IMR-90 (cell line): ENCODE data around the gene CDK5R2. TPM values are rescaled to one million over a fixed set of nuclear protein-coding genes. Genes with fewer than 3 reads are reported as not detected.

Experiments used
- ATAC-seq: fragments of 200-7000 bp; cut with Tn5 transposase; 2 replicates; pipeline ENCODE4 v1.9.1; 2020; ENCODE audit warnings: low read depth, mild to moderate bottlenecking, moderate library complexity
- BruUV-seq: library from RNA; stranded (reverse); fragments of 400-500 nt; replicated peaks from 2 replicates; lab custom pipeline; 2021; lab: Mats Ljungman, UMichigan
- CTCF ChIA-PET: fragments of 300-600 bp; formaldehyde crosslinking; extraction: SDS; loops from one replicate; lab custom pipeline; 2021; ENCODE audit warnings: antibody characterized with exemption; lab: Yijun Ruan, JAX
- POLR2A ChIA-PET: fragments of 300-600 bp; sonication (Branson Sonifier 250); formaldehyde crosslinking; loops from one replicate; lab custom pipeline; 2022; ENCODE audit warnings: antibody characterized with exemption; ENCODE audit not compliant: unreplicated experiment; lab: Charles Lee
- DNase-seq: peaks from one replicate; pipeline ENCODE4 v3.0.0; 2013
- H2AFZ ChIP-seq: replicated peaks from 2 replicates; pipeline ENCODE3; 2013; ENCODE audit warnings: low read length, mild to moderate bottlenecking; ENCODE audit not compliant: poor library complexity
- H2AK5ac ChIP-seq: 2 replicates; pipeline ENCODE4 v1.6.1; 2013; ENCODE audit warnings: low read depth, low read length, inconsistent platforms
- H2AK9ac ChIP-seq: replicated peaks from 2 replicates; pipeline ENCODE3; 2013; ENCODE audit warnings: mild to moderate bottlenecking, low read depth, low read length, moderate library complexity; ENCODE audit not compliant: poor library complexity
- H2BK120ac ChIP-seq: 2 replicates; pipeline ENCODE4 v1.6.1; 2013; ENCODE audit warnings: low read depth, low read length, inconsistent platforms
- H2BK15ac ChIP-seq: 3 replicates; pipeline ENCODE4 v1.6.1; 2013; ENCODE audit warnings: low read depth, low read length, inconsistent platforms
- H2BK20ac ChIP-seq: 2 replicates; pipeline ENCODE4 v1.6.1; 2013; ENCODE audit warnings: low read depth, mild to moderate bottlenecking, inconsistent platforms, low read length, moderate library complexity
- H2BK5ac ChIP-seq: 2 replicates; pipeline ENCODE4 v1.6.1; 2013; ENCODE audit warnings: mild to moderate bottlenecking, low read depth, low read length, inconsistent platforms; ENCODE audit not compliant: poor library complexity, severe bottlenecking
- H3K14ac ChIP-seq: replicated peaks from 2 replicates; pipeline ENCODE4 v1.6.1; 2013; ENCODE audit warnings: low read depth, low read length, inconsistent platforms
- H3K18ac ChIP-seq: 2 replicates; pipeline ENCODE4 v1.6.1; 2013; ENCODE audit warnings: low read depth, low read length, control low read depth
- H3K23ac ChIP-seq: 2 replicates; pipeline ENCODE4 v1.6.1; 2013; ENCODE audit warnings: low read depth, low read length, inconsistent platforms
- H3K27ac ChIP-seq: 2 replicates; pipeline ENCODE4 v1.5.1; 2013; ENCODE audit warnings: mild to moderate bottlenecking, control low read depth, low read length; ENCODE audit not compliant: insufficient read depth
- H3K27me3 ChIP-seq: 2 replicates; pipeline ENCODE4 v1.6.1; 2013; ENCODE audit warnings: low read length; ENCODE audit not compliant: control insufficient read depth, insufficient read depth
- H3K36me3 ChIP-seq: 2 replicates; pipeline ENCODE4 v1.6.1; 2013; ENCODE audit warnings: low read length, mixed read lengths; ENCODE audit not compliant: control insufficient read depth, insufficient read depth
- H3K4ac ChIP-seq: 2 replicates; pipeline ENCODE4 v1.6.1; 2013; ENCODE audit warnings: low read depth, low read length, inconsistent platforms
- H3K4me1 ChIP-seq: 2 replicates; pipeline ENCODE4 v1.6.1; 2013; ENCODE audit warnings: low read length, mixed read lengths; ENCODE audit not compliant: control insufficient read depth, insufficient read depth
- H3K4me2 ChIP-seq: 2 replicates; pipeline ENCODE4 v1.6.1; 2013; ENCODE audit warnings: low read depth, mild to moderate bottlenecking, control low read depth, low read length, moderate library complexity
- H3K4me3 ChIP-seq: 2 replicates; pipeline ENCODE4 v1.5.1; 2013; ENCODE audit warnings: low read depth, mild to moderate bottlenecking, control low read depth, low read length, moderate library complexity; ENCODE audit not compliant: insufficient read depth
- H3K56ac ChIP-seq: 2 replicates; pipeline ENCODE4 v1.6.1; 2013; ENCODE audit warnings: low read length, inconsistent platforms; ENCODE audit not compliant: insufficient read depth; ENCODE audit errors: extremely low read depth
- H3K79me1 ChIP-seq, 2 experiments: 2 replicates each; pipeline ENCODE4 v1.6.1; 2013; ENCODE audit warnings: low read length in 2 of 2, inconsistent platforms in 1 of 2, low read depth in 1 of 2
- H3K9ac ChIP-seq: 2 replicates; pipeline ENCODE4 v1.6.1; 2013; ENCODE audit warnings: low read depth, low read length, control low read depth
- H3K9me1 ChIP-seq: 2 replicates; pipeline ENCODE4 v1.6.1; 2013; ENCODE audit warnings: low read length, inconsistent platforms; ENCODE audit not compliant: insufficient read depth
- H3K9me3 ChIP-seq: 2 replicates; pipeline ENCODE4 v1.6.1; 2013; ENCODE audit warnings: low read length; ENCODE audit not compliant: control insufficient read depth, insufficient read depth
- H4K20me1 ChIP-seq: 2 replicates; pipeline ENCODE4 v1.6.1; 2013; ENCODE audit warnings: low read length, inconsistent platforms; ENCODE audit not compliant: insufficient read depth
- H4K5ac ChIP-seq: 2 replicates; pipeline ENCODE4 v1.6.1; 2013; ENCODE audit warnings: mild to moderate bottlenecking, low read depth, low read length, control low read depth
- H4K8ac ChIP-seq, 2 experiments: 2 replicates each; pipeline ENCODE4 v1.6.1; 2013; ENCODE audit warnings: low read depth in 2 of 2, low read length in 2 of 2, control low read depth in 1 of 2, inconsistent platforms in 1 of 2
- H4K91ac ChIP-seq: 2 replicates; pipeline ENCODE4 v1.6.1; 2013; ENCODE audit warnings: low read depth, low read length, inconsistent platforms; ENCODE audit not compliant: insufficient read depth
- CEBPB ChIP-seq: IDR thresholded peaks from 2 replicates; pipeline ENCODE4 v1.6.1; 2012; ENCODE audit warnings: low read depth, low read length, improper control_type of control experiment
- CHD1 ChIP-seq: IDR thresholded peaks from 2 replicates; pipeline ENCODE4 v1.6.1; 2012; ENCODE audit warnings: low read depth, low read length, improper control_type of control experiment
- POLR2A ChIP-seq: IDR thresholded peaks from 2 replicates; pipeline ENCODE4 v1.6.1; 2012; ENCODE audit warnings: mild to moderate bottlenecking, low read depth, low read length
- SMC3 ChIP-seq: fragments of 150-350 bp; IDR thresholded peaks from 2 replicates; pipeline ENCODE4 v1.6.1; 2016; ENCODE audit warnings: low read depth, mild to moderate bottlenecking, antibody characterized with exemption, low read length, moderate library complexity
- WGBS, 2 experiments: methylation state at CpG; one replicate each; pipeline versions ENCODE4 v1.1.5 to v1.1.7; 2013; ENCODE audit warnings: missing lambda C conversion rate in 2 of 2; ENCODE audit not compliant: insufficient read length in 1 of 2; ENCODE audit errors: extremely low coverage in 2 of 2; 5-methylcytosine and 5-hydroxymethylcytosine counted together
- dilution Hi-C: fragments of 300-500 bp; cut with HindIII; formaldehyde crosslinking; loops from one replicate; pipeline ENCODE4 v1.14.3; 2018; ENCODE audit warnings: low sequenced_read_pairs; ENCODE audit not compliant: unreplicated experiment
- in situ Hi-C: fragments of 300-500 bp; cut with MboI; formaldehyde crosslinking; loops from 3 replicates; pipeline ENCODE4 v1.14.3; 2019; ENCODE audit warnings: low sequenced_read_pairs, inconsistent platforms, mixed read lengths
- intact Hi-C: fragments of 100-400 bp; cut with micrococcal nuclease; formaldehyde crosslinking; loops from 2 replicates; pipeline ENCODE4 v1.10.0; 2022
- polyA plus RNA-seq, 3 experiments: library from polyadenylated mRNA; depleted of rRNA; stranded (reverse); fragments of >200 nt; gene quantifications; 2 replicates each; pipeline ENCODE4 v1.2.3, GENCODE V29; 2012; ENCODE audit warnings: low replicate concordance in 1 of 3
- total RNA-seq: library from RNA; depleted of rRNA; stranded (reverse); fragments of >200 nt; gene quantifications from 2 replicates; pipeline ENCODE4 v1.2.3, GENCODE V29; 2012

Gene CDK5R2
- total and polyA plus RNA-seq, 2 of the 4 experiments (the other 2 are of a cell fraction) = not detected

GRCh38 chr2:218990052-218990451 is 30.6 kb downstream of the CDK5R2 start:
- WGBS, 2 experiments = no CpG with 5 or more reads among the region's 9 CpGs
- Histone ChIP-seq H3K23ac (no peak overlapping the region), H3K27me3 (peaks cover 95% of the 10 kb centered on the region), H4K20me1 (peaks cover 3% of the 10 kb centered on the region; the same call in 1 of the 2 replicates), H3K18ac (no peak overlapping the region), H3K4ac (no peak overlapping the region), H3K4me1 (no peaks in the 10 kb centered on the region; the same call in 1 of the 2 replicates), H4K8ac (no peak overlapping the region), H3K56ac (no peak overlapping the region), H2BK20ac (no peak overlapping the region), H3K79me1 (no peaks in the 10 kb centered on the region), H2AK9ac (no peak overlapping the region), H3K27ac (no peak overlapping the region), H2BK5ac (no peak overlapping the region), H4K91ac (no peak overlapping the region), H3K9me1 (peaks cover 3% of the 10 kb centered on the region; the same call in 1 of the 2 replicates), H3K9me3 (no peaks in the 10 kb centered on the region), H4K5ac (no peak overlapping the region), H3K9ac (no peak overlapping the region), H3K4me3 (no peak overlapping the region), H3K36me3 (no peaks in the 10 kb centered on the region), H2AFZ (no peak overlapping the region), H2BK120ac (no peak overlapping the region), H3K14ac (no peak overlapping the region), H3K4me2 (no peak overlapping the region), H2BK15ac (no peak overlapping the region), H2AK5ac (no peak overlapping the region)
- ChIA-PET POLR2A (no interaction called here), CTCF (no interaction called here)
- BruUV-seq = no TSS peak
- ATAC-seq (no peak), DNase-seq (no peak)
- dilution Hi-C loops = no loop called here
- intact Hi-C loops = no loop called here
- in situ Hi-C loops = no loop called here
- TF ChIP-seq CEBPB = no peak
- TF ChIP-seq POLR2A = no peak
- no peak for TF ChIP-seq SMC3
- TF ChIP-seq CHD1 = no peak
